Metanephros (tissue), 1 donor: ENCODE results near the gene KLHL7. TPM values are rescaled to one million over a fixed set of nuclear protein-coding genes. Genes with fewer than 3 reads are reported as not detected.

Experiments
- total RNA-seq: library from RNA; depleted of rRNA; stranded (reverse); fragments of >200 nt; gene quantifications from one replicate; pipeline ENCODE4 v1.2.3, GENCODE V29; 2014

KLHL7 gene, protein sequence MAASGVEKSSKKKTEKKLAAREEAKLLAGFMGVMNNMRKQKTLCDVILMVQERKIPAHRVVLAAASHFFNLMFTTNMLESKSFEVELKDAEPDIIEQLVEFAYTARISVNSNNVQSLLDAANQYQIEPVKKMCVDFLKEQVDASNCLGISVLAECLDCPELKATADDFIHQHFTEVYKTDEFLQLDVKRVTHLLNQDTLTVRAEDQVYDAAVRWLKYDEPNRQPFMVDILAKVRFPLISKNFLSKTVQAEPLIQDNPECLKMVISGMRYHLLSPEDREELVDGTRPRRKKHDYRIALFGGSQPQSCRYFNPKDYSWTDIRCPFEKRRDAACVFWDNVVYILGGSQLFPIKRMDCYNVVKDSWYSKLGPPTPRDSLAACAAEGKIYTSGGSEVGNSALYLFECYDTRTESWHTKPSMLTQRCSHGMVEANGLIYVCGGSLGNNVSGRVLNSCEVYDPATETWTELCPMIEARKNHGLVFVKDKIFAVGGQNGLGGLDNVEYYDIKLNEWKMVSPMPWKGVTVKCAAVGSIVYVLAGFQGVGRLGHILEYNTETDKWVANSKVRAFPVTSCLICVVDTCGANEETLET
- 52.7 TPM for total RNA-seq

GRCh38 chr7:23105644-23106056 lies at the start of gene KLHL7:
KLHL7 (plus strand) TSS chr7:23105785; CDS start chr7:23106027, 242 bp downstream.

DNA sequence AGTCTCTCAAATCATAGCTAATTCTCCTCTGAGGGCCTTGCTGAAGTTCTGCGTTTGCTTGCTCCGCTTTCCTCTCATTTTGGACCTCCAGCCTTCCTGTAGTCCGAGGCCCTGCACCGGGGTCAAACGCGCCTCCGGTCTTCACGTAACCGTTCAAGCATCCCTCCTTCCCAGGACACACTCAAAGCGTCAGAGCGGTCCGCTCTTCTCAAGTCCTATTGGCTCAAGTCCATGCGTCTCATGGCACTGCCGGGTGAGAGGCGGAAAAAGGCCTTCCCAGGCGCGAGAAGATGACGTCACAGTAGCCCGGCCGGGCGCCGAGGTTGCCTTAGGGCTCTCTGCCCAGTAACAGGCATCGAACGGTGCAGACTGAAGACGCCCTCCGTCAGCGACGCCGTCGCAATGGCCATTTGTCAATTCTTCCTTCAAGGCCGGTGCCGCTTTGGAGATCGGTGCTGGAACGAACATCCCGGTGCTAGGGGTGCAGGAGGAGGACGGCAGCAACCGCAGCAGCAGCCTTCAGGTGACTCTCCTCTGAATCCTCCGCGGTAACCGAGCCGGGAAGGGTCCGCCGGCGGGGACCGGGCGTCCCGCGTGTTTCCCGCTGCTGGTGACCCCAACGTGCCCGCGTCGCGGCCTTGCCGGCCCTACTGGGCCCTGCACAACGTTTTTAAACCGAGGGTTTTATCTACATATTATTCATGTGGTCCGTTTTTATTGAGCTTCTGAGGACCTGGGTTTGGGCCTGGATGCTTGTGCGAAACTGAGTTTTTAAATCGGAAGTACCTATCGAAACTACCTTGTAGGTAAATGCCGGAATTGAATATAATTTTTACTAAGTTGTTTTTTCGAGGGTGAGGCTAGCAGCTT lies 76.3 kb downstream of the KLHL7 start, which contains the start of gene NUP42:
Gene NUP42, plus strand, starts transcription at position 365 of the 870 bp plus-strand sequence. Its CDS starts 38 bp downstream, at position 403.

Other genes with a start within 250 kb of the KLHL7 start
- 21.7 TPM for gene HYCC1, start 91.7 kb upstream of the KLHL7 start, total RNA-seq
- gene NUP42, start 76.3 kb downstream of the KLHL7 start, total RNA-seq: 56.9 TPM
- 31.2 TPM for gene GPNMB, start 141.0 kb downstream of the KLHL7 start, total RNA-seq
- gene MALSU1, start 193.6 kb downstream of the KLHL7 start, total RNA-seq: 74.7 TPM